NCI-H2196 treated with DMSO at 0.1 percent for 48 hours (cell line): ENCODE results near the gene PHGDH.
"Not testable (repeated sequence)": the region's sequence is repeated elsewhere in the genome, so short reads cannot be mapped to it uniquely, and the experiment has no call there.

Experiments
- DNase-seq: peaks from one replicate; lab custom pipeline; 2025; ENCODE audit not compliant: unreplicated experiment; lab: John Stamatoyannopoulos, UW

The PHGDH gene

GRCh38 chr1:119711804-119712341 is at the start of gene PHGDH:
Gene PHGDH (plus strand): TSS chr1:119711934. CDS start chr1:119712023, 89 bp downstream.
- DNase-seq, result peak; percentile 71

DNA sequence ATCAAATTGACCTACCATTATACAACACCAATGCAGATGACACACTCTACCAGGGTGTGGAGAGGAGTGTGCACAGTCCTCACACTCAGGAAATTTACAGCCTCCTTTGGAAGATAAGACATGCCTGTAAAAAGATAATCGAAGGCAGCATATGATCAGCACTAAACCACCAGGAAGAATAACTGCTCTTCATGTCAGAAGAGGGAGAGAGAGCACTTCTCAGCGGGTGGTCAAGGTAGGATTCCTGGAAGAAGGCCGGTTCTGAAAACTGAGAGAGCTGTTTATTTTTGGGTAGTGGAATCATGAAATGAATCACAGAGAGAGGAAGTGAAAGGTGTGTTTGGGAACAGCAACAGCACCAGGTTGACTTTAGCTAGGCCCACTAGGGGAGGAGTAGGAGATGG is 49.7 kb upstream of the PHGDH start:
- DNase-seq, result no peak

- no peak for DNase-seq
Measured at GRCh38 chr1:119664067-119664466, 47.7 kb upstream of the PHGDH start.

DNA sequence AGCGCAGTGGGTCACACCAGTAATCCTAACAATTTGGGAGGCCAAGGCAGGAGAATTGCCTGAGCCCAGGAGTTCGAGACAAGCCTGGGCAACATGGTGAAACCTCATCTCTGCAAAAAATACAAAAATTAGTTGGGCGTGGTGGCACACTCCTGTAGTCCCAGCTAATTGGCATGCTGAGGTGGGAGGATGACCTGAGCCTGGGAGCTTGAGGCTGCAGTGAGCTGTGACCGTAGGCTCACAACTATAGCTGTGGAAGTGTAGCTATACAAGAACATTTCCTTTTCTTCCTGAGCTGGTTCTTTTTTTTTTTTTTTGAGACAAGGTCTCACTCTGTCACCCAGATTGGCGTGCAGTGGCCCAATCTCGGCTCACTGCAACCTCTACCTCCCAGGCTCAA is 44.6 kb upstream of the PHGDH start:
- DNase-seq, result no peak

DNA sequence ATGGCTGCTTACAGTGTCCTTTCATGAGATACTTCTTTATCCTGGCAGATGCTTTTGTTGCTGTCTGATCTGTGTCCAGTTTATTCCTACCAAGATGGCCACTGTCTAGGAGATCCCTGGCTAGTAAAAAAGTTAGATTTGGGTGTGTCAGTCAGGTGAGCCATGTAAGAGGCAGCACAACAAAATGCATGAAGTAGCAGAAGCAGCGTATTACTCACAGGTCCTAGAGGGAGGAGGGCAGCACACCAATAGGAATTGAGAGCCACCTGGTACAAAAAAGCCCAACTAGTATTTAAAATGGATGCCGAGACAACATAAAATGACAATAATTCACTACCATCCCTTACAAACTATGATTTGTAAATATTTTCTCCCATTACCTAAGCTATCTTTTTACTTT is 40.8 kb upstream of the PHGDH start:
- DNase-seq, result no peak

DNA sequence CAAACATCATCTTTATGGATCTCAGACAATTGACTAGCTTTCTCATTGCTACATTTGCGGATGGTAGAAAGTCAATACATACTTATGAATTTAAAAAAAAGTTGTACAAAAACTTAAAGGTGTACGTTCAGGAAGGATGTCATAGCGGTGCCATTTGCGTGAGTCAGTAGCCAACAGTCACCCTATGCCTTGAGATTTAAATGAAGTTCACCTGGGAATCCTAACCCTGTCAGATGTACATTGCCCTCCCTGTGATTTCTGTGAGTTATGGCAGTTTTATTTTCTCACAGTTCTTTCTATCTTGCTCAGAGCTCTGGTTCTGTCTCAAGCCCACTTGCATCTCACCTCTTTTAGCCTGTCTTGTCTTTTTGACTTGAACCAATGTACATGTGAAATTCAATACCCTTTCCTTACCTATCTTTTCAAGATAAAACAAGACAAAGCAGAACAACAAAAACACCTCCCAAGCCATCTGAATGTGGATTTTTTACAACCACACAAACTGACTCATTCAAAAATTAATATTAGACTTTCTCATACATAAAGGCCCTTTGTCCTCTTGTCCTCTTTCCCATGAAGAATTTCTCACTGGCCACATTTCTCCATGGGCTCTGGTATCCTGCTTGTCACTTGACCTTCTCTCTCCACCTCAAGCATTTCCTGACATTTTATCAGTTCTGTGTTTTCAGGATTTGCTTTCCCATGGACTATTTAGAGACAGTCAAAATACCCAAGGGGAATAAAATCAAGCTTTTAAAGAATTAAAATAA is 38.4 kb upstream of the PHGDH start:
- no peak for DNase-seq

DNA sequence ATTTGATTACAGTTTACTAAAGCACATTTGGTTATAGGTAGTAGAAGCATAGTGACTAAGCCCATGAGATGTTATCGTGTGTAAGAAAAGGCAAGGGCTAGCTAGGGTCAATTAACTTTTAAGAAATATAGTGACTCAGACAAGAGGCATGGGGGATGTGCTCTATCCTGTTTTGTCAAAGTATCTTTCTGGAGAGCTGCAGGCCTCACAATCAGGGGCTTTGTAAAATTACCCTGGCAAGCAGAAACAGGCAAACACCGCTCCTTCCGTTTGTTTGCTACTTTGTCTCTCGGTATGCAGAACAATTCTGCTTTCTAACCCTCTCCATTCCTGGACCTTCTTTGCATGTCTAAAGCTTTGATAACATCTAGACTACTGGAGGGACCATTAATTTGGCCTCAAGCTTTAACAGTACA is 37.6 kb upstream of the PHGDH start:
- DNase-seq, result no peak

DNA sequence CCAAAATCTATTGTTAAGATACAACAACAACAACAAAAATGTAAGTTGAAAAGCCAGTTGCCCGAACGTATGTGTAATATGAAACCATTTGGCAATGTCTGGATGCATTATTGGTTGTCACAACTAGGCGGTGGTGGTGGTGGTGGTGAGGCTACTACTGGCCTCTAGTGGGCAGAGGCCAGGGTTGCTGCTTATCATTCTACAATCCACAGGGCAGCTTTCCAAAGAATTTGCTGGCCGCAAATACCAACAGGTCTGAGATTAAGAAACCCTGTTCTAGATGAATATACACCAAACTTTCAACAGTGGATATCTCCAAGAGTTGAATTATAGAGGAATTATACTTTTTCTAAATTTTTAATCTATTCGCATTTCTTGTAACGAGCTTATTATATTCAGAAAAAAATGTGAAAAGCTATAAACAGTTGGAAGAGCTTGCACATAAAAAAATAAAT is 36.9 kb upstream of the PHGDH start:
- DNase-seq, result peak; percentile 80

GRCh38 chr1:119675349-119676345 is 36.1 kb upstream of the PHGDH start:
- DNase-seq, result peak; percentile 60

DNA sequence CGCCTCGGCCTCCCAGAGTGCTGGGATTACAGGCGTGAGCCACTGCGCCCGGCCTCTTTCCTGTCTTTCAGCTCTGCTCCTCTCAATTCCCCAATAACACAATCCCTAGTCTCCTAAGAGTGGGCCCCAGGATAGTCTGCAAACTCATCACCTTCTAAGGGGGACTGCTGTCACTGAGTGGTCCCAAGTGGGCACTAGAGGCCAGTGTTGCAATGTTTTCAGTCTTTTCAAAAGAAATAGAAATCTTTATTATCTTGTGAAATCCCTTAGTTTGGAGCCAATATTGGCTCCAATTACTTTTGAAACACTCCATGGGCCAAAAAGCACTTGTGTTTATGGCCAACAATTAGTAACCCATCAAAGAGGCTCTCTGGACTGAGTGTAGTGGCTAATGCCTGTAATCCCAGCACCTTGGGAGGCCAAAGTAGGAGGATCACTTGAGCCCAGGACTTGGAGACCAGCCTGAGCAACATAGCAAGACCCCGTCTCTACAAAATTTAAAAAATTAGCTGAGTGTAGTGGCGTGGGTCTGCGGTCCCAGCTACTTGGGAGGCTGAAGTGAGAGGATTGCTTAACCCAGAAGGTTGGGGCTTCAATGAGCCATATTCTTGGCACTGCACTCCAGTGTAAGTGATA is 35.0 kb upstream of the PHGDH start:
- no peak for DNase-seq

DNA sequence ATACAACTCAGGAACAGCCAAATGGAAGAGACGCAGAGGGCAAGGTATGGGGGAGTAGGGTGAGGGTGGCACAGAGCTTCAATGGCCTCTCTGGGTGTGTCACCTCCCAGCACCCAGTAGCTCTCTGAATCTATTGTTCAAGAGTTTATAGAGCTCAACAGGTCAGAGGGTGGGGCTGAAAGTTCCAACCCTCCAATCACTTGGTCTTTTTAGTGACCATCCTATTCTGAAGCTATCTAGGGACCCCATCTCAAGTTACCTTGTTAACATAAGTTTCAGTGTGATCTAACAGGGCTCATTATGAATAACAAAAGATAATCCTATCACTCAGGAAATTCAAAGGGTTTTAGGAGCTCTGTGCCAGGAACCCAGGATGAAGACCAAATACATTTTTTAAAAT is 32.5 kb upstream of the PHGDH start:
- no peak for DNase-seq

GRCh38 chr1:119680193-119680592 is 31.5 kb upstream of the PHGDH start:
- DNase-seq, result no peak

DNA sequence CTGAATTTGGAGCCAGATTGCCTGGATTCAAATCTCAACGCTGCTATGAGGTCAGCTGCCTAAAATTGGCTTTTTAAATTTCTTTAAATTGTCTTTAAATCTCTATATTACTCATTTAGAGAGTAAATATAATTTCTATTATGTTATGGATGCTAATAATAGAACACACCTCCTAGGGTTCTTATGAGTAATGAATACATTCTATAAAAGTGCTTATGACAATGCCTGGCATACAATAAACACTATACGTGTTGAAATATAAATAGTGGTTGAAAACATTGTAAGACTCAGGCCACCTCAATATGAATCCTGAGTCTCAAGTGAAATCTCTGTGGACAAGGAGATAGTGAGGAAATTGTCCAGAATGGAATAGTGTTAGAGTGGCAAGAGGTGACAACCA is 31.0 kb upstream of the PHGDH start:
- DNase-seq, result no peak

DNA sequence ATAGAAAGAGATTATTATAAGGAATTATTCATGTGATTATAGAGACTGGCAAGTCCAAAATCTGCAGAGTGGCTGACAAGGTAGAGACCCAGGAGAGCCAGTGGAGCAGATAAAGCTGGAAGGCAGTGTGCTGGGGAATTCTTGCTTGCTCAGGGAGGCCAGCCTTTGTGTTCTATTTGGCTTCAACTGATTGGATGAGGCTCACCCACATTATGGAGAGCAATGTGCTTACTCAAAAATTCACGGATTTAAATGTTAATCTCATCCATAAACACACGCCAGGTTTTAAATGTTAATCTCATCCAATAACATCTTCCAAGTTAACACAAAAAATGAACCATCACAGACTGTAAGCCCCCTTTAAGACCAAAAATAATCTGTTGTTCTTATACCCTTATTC is 30.2 kb upstream of the PHGDH start:
- DNase-seq, result no peak

- no peak for DNase-seq
Measured at GRCh38 chr1:119682141-119682540, 29.6 kb upstream of the PHGDH start.

GRCh38 chr1:119683893-119684292 is 27.8 kb upstream of the PHGDH start:
- DNase-seq, result no peak

GRCh38 chr1:119686661-119687060 is 25.1 kb upstream of the PHGDH start:
- no peak for DNase-seq

GRCh38 chr1:119687434-119688079 is 24.2 kb upstream of the PHGDH start:
- DNase-seq, result no peak

GRCh38 chr1:119688810-119689209 is 22.9 kb upstream of the PHGDH start:
- DNase-seq, result no peak

DNA sequence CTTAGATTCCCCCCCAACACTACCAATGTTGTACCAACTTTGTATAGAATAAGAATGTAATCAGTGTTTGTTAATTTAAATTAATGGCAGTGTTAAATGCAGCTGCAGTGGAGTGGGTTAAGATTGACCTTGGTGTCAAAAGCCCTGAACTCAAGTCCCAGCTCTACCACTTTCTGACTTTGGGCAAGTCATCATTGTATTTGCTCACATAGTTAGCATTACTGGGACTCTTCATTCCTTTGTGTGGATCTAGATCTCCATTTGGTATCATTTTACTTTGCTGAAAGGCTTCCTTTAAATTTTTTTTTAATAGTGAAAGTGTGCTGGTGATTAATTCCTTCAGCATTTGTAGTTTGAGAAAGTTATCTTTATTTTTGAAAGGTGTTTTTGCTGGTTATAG is 22.2 kb upstream of the PHGDH start:
- no peak for DNase-seq

- not testable (repeated sequence) for DNase-seq
Measured at GRCh38 chr1:119696863-119697262, 14.9 kb upstream of the PHGDH start.
